Measurements from ENCODE around the gene TIAL1. TPM values are rescaled to one million over a fixed set of nuclear protein-coding genes. Genes with fewer than 3 reads are reported as not detected.

TIAL1 gene
- total and polyA plus RNA-seq, 2 donors (not counting 1 experiment from before 2014, with no cell fraction given): 38.5 to 116 TPM

GRCh38 chr10:119526149-119526548 lies 70.6 kb downstream of the TIAL1 start:
- no peak overlapping the region for H3K27ac ChIP-seq (ENCODE audit: insufficient read depth, low read length)
- peaks cover 12% of the 10 kb centered on the region for H3K4me1 ChIP-seq (ENCODE audit: control insufficient read depth, extremely low read depth, insufficient read depth, low read length)
- H3K79me2 ChIP-seq (ENCODE audit: control insufficient read depth, insufficient read depth, low read length): peaks cover 9% of the 10 kb centered on the region
- no peak overlapping the region for H3K4me3 ChIP-seq (replicated peaks in 1 of 4; ENCODE audit: control extremely low read depth in 1 of 4, insufficient read depth in 1 of 4, low read depth in 3 of 4, low read length in 4 of 4)
- H2AFZ ChIP-seq (ENCODE audit: low read length): no peak overlapping the region
- DNase-seq (ENCODE audit: low read depth in 2 of 2): no peak
- H4K20me1 ChIP-seq (ENCODE audit: control insufficient read depth, extremely low read depth, insufficient read depth, low read length): no peaks in the 10 kb centered on the region
- no peaks in the 10 kb centered on the region for H3K9me3 ChIP-seq (ENCODE audit: control insufficient read depth, insufficient read depth, low read depth, low read length)
- H3K4me2 ChIP-seq (ENCODE audit: extremely low read depth, insufficient read depth, low read length): no peak overlapping the region
- H3K27me3 ChIP-seq (ENCODE audit: control insufficient read depth, insufficient read depth, low read length): no peaks in the 10 kb centered on the region
- no peak overlapping the region for H3K9ac ChIP-seq (ENCODE audit: insufficient read depth, low read length)
- H3K36me3 ChIP-seq (ENCODE audit: control insufficient read depth, insufficient read depth, low read length): peaks cover 9% of the 10 kb centered on the region
- no peak for TF ChIP-seq CTCF (conservative IDR thresholded peaks at IDR 0.05 in 1 of 2, IDR thresholded peaks at IDR 0.05 in 1 of 2; ENCODE audit: low read depth in 1 of 2, low read length in 2 of 2)
- no peak for TF ChIP-seq EZH2 (IDR thresholded peaks at IDR 0.05; ENCODE audit: low read length, missing control alignments)

- Histone ChIP-seq H3K9ac (ENCODE audit: insufficient read depth, low read length) (no peak overlapping the region), H3K79me2 (ENCODE audit: control insufficient read depth, insufficient read depth, low read length) (peaks cover 9% of the 10 kb centered on the region), H2AFZ (ENCODE audit: low read length) (no peak overlapping the region), H3K27ac (ENCODE audit: insufficient read depth, low read length) (no peak overlapping the region), H3K4me3 (replicated peaks in 1 of 4; ENCODE audit: control extremely low read depth in 1 of 4, insufficient read depth in 1 of 4, low read depth in 3 of 4, low read length in 4 of 4) (no peak overlapping the region), H3K4me1 (ENCODE audit: control insufficient read depth, extremely low read depth, insufficient read depth, low read length) (peaks cover 12% of the 10 kb centered on the region), H3K9me3 (ENCODE audit: control insufficient read depth, insufficient read depth, low read depth, low read length) (no peaks in the 10 kb centered on the region), H3K27me3 (ENCODE audit: control insufficient read depth, insufficient read depth, low read length) (no peaks in the 10 kb centered on the region), H4K20me1 (ENCODE audit: control insufficient read depth, extremely low read depth, insufficient read depth, low read length) (no peaks in the 10 kb centered on the region), H3K4me2 (ENCODE audit: extremely low read depth, insufficient read depth, low read length) (no peak overlapping the region), H3K36me3 (ENCODE audit: control insufficient read depth, insufficient read depth, low read length) (peaks cover 9% of the 10 kb centered on the region)
- DNase-seq (ENCODE audit: low read depth in 2 of 2): no peak
- TF ChIP-seq EZH2 (IDR thresholded peaks at IDR 0.05; ENCODE audit: low read length, missing control alignments) (no peak), CTCF (conservative IDR thresholded peaks at IDR 0.05 in 1 of 2, IDR thresholded peaks at IDR 0.05 in 1 of 2; ENCODE audit: low read depth in 1 of 2, low read length in 2 of 2) (no peak)
Observed at GRCh38 chr10:119525116-119525515, 71.6 kb downstream of the TIAL1 start.

GRCh38 chr10:119524720-119525070 lies 72.1 kb downstream of the TIAL1 start:
- H3K79me2 ChIP-seq (ENCODE audit: control insufficient read depth, insufficient read depth, low read length): peaks cover 9% of the 10 kb centered on the region
- no peak overlapping the region for H3K9ac ChIP-seq (ENCODE audit: insufficient read depth, low read length)
- no peak for DNase-seq (ENCODE audit: low read depth in 2 of 2)
- no peak overlapping the region for H2AFZ ChIP-seq (ENCODE audit: low read length)
- no peaks in the 10 kb centered on the region for H3K9me3 ChIP-seq (ENCODE audit: control insufficient read depth, insufficient read depth, low read depth, low read length)
- H3K4me3 ChIP-seq (replicated peaks in 1 of 4; ENCODE audit: control extremely low read depth in 1 of 4, insufficient read depth in 1 of 4, low read depth in 3 of 4, low read length in 4 of 4): no peak overlapping the region
- H3K4me2 ChIP-seq (ENCODE audit: extremely low read depth, insufficient read depth, low read length): no peak overlapping the region
- no peaks in the 10 kb centered on the region for H3K27me3 ChIP-seq (ENCODE audit: control insufficient read depth, insufficient read depth, low read length)
- TF ChIP-seq CTCF (conservative IDR thresholded peaks at IDR 0.05 in 1 of 2, IDR thresholded peaks at IDR 0.05 in 1 of 2; ENCODE audit: low read depth in 1 of 2, low read length in 2 of 2) (no peak), EZH2 (IDR thresholded peaks at IDR 0.05; ENCODE audit: low read length, missing control alignments) (no peak)
- no peak overlapping the region for H3K27ac ChIP-seq (ENCODE audit: insufficient read depth, low read length)
- H3K4me1 ChIP-seq (ENCODE audit: control insufficient read depth, extremely low read depth, insufficient read depth, low read length): peaks cover 12% of the 10 kb centered on the region
- no peaks in the 10 kb centered on the region for H4K20me1 ChIP-seq (ENCODE audit: control insufficient read depth, extremely low read depth, insufficient read depth, low read length)
- peaks cover 9% of the 10 kb centered on the region for H3K36me3 ChIP-seq (ENCODE audit: control insufficient read depth, insufficient read depth, low read length)

Measured in fibroblast of lung (primary cell).